Measurements from ENCODE around the gene DCDC2C. TPM values are rescaled to one million over a fixed set of nuclear protein-coding genes. Genes with fewer than 3 reads are reported as not detected.

Gene DCDC2C
- total RNA-seq: 1 to 10 TPM in 1 of 4 donors, under 1 TPM in 3; 0.40 to 1.5 (median 0.68) TPM

GRCh38 chr2:3703236-3703756 lies at the start of gene DCDC2C:
TSS of gene DCDC2C (plus strand) at chr2:3703575. CDS start at chr2:3703752, 177 bp downstream.
- intact Hi-C loops (cut with DNase I): no loop called here
- no peak for DNase-seq
- peak within 1 kb of the TSS in 1 of 3 donors; percentile 17 for H3K4me3 ChIP-seq (replicated peaks in 1 of 3)
- WGBS, 2 donors: 5 to 13% methylated on average over 20 to 24 of the region's 60 CpGs
- H3K27me3 ChIP-seq: no peaks in the 10 kb centered on the region
- H3K27ac ChIP-seq: no peak within 1 kb of the TSS
- H3K36me3 ChIP-seq: no peaks in the 10 kb centered on the region
- H3K9me3 ChIP-seq: no peaks in the 10 kb centered on the region
- TF ChIP-seq CTCF (IDR thresholded peaks at IDR 0.05) (no peak), POLR2A (IDR thresholded peaks at IDR 0.05) (no peak)
- H3K4me1 ChIP-seq: peaks cover 0 to 9% of the 10 kb centered on the region in 2 donors

GRCh38 chr2:3654011-3654410 lies 49.4 kb upstream of the DCDC2C start:
- Histone ChIP-seq H3K27ac (no peak overlapping the region), H3K4me3 (replicated peaks in 1 of 3) (no peak overlapping the region), H3K27me3 (no peaks in the 10 kb centered on the region), H3K9me3 (no peaks in the 10 kb centered on the region), H3K4me1 (peaks cover 5 to 18% of the 10 kb centered on the region in 2 donors), H3K36me3 (no peaks in the 10 kb centered on the region)
- 50 to 84% methylated on average over 8 to 9 of the region's 10 CpGs for WGBS, 2 donors
- no peak for TF ChIP-seq CTCF (IDR thresholded peaks at IDR 0.05)
- TF ChIP-seq POLR2A (IDR thresholded peaks at IDR 0.05): no peak
- peak; percentile 73 to 76 for DNase-seq
- intact Hi-C loops (cut with DNase I): loop anchor here (10.0 kb wide), 1 partner anchor 99 kb away; the partner anchor contains the start of gene RNASEH1

GRCh38 chr2:3654531-3655225 lies 48.7 kb upstream of the DCDC2C start:
- WGBS, 2 donors: 57 to 66% methylated on average over 16 to 21 of the region's 21 CpGs
- TF ChIP-seq POLR2A (IDR thresholded peaks at IDR 0.05) (no peak), CTCF (IDR thresholded peaks at IDR 0.05) (no peak)
- Histone ChIP-seq H3K4me3 (replicated peaks in 1 of 3) (no peak overlapping the region), H3K36me3 (no peaks in the 10 kb centered on the region), H3K4me1 (peaks cover 5 to 25% of the 10 kb centered on the region in 2 donors), H3K9me3 (no peaks in the 10 kb centered on the region), H3K27ac (no peak overlapping the region), H3K27me3 (no peaks in the 10 kb centered on the region)
- no peak for DNase-seq
- intact Hi-C loops (cut with DNase I): loop anchor here (10.0 kb wide), 1 partner anchor 100 kb away; the partner anchor contains the start of gene RNASEH1

GRCh38 chr2:3655871-3656761 lies 47.3 kb upstream of the DCDC2C start:
- no peak for DNase-seq
- intact Hi-C loops (cut with DNase I): loop anchor here (10.0 kb wide), 1 partner anchor 101 kb away; the partner anchor contains the start of gene RNASEH1
- Histone ChIP-seq H3K27ac (no peak overlapping the region), H3K27me3 (no peaks in the 10 kb centered on the region), H3K4me3 (replicated peaks in 1 of 3) (no peak overlapping the region), H3K4me1 (peaks cover 0 to 15% of the 10 kb centered on the region in 2 donors), H3K9me3 (no peaks in the 10 kb centered on the region), H3K36me3 (no peaks in the 10 kb centered on the region)
- TF ChIP-seq CTCF (IDR thresholded peaks at IDR 0.05) (no peak), POLR2A (IDR thresholded peaks at IDR 0.05) (no peak)
- WGBS, 2 donors: 92% methylated on average over 21 to 22 of the region's 28 CpGs

Measured in thyroid gland (tissue), 4 donors.